Femur (tissue), 1 donor: ENCODE results near the gene LY9.
A peak's percentile ranks its signal among the peaks of the same experiment; 100 is the strongest.
"Not testable (repeated sequence)": the region's sequence is repeated elsewhere in the genome, so short reads cannot be mapped to it uniquely, and the experiment has no call there.

Experiments used
- DNase-seq: peaks from one replicate; pipeline ENCODE4 v3.0.0-alpha.2; 2017

LY9 gene

DNA sequence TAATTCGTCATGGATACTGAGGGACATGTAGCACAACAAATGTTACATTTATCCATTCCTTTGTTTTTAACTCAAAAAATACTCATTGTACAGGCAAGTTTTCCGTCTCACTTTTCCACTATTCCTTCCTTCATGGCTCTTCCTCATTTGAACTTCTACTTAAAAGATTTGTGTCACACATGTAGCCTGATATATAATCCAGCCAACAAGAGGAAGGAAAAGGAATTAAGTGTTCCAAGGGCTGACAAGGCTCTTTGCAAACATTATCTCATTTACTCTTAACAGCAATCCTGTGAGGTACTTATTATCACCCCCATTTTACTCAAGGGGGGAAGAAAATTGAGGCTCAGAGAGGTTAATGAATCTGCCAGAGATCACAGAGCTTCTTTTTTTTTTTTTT, 43.8 kb downstream of the LY9 start:
- DNase-seq: no peak

DNA sequence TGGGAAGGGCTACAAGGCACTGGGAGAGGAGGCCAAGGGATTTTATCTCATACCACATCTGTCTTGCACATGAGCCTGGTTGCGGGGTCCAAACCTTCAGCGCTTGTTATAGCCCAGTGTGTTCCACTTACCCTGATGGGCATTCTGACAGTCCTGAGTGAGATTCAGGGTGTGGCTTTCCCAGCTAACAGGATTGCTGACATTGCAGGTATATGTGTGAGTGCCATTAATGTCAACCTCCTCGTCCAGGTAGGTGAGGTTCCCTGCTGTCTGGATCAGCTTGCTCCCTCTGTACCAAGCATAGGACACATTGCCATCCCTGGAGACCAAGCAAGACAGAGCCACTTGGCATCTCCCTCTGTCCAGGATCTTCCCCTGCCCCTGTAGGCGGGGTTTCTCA, 45.1 kb downstream of the LY9 start:
- no peak for DNase-seq

DNA sequence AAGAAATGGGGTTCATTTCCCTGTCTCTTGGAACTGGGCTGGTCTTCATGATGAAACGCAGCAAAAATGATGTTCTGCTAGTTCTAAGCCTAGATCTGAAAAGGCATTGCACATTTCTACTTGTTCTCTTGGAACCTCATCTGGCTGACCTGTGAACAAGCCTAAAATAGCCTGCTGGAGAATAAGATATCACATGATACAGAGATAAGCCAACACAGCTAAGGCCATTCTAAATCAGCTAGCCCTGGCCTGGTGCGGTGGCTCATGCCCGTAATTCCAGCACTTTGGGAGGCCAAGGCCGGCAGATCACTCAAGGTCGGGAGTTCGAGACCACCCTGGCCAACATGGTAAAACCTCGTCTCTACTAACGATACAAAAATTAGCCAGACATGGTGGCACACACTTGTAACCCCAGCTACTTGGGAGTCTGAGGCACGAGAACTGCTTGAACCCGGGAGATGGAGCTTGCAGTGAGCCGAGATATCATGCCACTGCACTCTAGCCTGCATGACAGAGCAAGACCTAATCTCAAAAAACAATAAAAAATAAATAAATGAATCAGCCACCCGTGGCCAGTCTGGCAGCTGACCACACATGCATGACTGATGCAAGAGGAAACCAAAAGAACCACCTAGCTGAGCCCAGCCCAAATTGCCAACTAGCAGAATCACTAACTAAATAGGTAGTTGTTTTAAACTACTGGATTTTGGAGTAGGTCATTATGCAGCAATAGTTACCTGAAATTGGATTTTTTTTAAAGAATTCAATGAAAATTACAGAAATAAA, 48.7 kb downstream of the LY9 start:
- no peak for DNase-seq

DNA sequence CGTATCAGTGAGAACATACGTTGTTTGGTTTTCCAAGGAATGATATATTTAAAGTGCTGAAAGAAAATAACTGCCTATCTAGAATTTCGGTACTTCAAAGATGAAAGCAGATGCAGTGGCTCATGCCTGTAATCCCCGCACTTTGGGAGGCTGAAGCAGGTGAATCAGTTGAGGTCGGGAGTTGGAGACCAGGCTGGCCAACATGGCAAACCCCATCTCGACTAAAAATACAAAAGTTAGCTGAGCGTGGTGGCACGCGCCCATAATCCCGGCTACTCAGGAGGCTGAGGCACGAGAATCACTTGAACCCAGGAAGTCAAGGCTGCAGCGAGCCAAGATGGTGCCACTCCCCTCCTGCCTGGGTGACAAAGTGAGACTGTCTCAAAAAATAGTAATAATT, 50.3 kb downstream of the LY9 start:
- no peak for DNase-seq

DNA sequence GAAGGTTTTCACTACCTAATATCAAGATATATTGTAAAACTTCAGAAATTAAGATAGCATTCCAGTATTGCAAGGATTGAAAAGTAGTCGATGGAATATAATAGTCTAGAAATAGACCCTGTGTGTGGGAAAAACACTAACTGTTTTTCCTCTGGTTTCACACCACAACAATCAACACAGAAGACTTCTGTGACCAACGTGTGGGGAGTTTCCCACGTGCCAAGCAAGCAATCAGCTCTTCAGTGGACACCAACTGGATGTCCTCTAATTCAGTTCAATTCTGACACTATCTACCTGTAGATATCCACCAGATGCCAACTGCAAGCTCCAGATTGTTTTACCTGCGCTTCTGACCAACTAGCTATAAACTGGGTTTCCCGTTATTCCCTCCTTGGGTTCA, 54.6 kb downstream of the LY9 start:
- no peak for DNase-seq

DNA sequence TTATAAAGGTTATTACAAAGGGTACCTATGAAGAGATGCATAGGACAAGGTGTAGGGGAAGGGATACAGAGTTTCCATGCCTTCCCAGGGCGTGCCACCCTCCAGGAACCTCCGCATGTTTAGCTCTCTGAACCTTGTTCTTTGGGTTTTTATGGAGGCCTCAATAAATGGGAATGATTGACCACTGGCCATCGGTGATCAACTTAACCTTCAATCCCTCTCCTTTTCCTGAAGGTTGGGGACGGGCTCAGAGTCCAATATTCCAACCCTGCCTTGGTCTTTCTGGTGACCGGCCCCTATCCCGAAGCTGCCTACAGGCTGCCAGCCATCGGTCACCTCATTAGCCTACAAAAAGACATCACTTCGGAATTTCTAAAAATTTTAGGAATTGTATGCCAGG, 55.0 kb downstream of the LY9 start:
- no peak for DNase-seq

DNA sequence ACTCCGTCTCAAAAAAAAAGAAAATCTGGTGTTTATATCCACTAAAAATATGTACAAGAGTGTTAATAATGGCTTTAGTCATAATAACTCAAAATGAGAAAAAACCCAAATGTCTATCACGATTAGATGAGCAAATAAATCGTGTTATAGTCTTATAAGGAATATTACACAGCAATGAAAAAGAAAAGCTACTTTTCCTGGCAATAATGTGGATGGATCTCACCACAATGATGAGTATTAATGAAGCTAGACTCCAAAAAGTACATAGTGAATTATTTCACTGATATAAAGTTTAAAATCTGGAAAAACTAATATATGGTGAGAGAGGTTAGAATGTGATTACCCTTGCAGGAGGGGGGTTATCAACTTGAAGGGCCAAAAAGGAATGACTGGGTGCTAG, 57.0 kb downstream of the LY9 start:
- no peak for DNase-seq

DNA sequence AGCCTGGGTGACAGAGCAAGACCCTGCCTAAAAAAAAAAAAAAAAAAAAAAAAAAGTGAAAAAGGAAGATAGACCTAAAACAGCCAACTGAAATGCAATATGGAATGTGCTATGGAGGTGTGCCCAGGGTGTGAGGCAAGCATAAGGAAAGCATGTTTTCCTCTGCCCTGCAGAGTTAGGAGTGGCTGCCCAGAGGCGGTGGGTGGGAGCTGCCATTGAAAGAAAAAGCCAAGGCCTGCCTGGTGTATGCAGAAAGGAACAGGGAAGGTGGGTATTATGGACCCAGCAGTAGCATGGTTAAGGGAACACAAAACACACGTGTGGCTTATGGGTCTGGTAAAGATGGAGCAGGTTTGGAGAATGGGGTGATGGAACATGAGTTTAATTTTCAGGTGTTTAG, 57.8 kb downstream of the LY9 start:
- no peak for DNase-seq

DNA sequence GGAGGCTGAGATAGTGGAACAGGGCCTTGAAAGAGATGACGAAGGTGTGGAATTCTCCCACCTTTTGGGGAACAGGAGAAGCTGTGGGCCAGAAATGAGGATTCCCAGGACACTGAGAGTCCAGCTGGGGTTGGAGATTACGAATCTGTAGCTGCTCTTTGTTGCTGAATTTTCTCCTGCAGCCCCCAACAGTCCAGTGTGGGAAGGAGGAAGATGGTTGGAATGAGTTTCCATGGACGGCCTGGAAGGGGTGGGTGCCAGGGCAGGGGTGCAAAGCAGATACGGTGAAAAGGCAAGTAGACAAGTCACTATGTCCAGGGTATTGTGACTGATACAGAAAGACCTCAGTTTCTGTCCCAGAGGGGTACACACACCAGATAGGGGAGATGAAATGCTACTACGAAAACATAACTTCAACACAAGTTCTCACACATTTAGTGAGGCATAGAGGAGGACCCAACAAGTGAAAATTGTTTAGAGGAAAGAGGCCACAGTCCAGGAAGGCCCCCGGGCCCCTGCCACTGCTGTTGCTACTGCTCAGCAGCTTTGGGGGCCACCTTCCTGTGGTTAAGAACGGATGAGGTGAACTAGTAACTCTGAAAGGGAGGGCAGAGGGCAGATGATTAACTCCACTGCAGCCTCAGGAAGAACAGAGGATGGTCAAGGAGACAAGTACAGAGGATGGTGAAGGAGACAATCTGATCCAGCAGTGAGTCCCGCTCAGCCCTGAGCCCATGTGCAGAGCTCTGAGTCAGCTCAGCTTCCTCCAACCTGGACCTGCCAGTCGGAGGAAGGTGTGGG, 59.4 kb downstream of the LY9 start:
- DNase-seq: no peak

DNA sequence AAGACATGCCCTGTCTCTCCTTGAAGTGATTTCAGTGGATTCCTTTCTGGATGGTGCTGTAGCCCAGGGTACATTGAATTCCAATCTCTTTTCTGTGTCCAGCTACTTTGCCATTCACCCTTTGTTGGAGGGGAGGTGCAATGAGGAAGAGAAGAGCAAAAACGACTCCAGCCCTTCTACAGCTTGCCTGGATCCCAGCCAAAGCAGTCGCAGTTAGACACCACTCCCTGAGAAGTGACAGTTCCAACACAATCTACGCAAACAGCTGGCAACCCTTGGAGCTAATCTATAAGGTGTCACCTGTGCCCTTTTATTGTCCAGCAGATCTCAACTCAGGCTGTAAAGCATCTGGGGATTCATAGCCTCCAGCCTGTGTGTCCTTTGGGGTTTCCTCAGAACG, 62.1 kb downstream of the LY9 start:
- no peak for DNase-seq

DNA sequence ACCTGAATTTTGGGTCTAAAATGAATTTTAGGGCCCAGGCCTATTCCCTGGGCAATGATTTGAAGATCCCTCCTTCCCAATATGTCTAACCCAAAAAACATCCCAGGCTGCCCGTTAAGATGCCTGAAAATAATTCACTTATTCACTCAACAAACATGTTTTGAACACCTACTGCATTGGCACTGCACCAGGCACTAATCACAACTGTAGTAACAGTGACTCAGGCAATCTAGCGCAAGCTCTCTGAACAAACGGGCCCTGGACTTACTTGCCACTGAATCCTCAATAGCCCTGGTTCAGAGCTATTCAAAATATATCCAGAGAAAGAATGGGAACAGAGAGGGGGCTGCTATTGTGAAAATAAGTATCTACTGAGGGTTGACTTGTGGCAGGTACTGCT, 62.5 kb downstream of the LY9 start:
- DNase-seq: no peak

DNA sequence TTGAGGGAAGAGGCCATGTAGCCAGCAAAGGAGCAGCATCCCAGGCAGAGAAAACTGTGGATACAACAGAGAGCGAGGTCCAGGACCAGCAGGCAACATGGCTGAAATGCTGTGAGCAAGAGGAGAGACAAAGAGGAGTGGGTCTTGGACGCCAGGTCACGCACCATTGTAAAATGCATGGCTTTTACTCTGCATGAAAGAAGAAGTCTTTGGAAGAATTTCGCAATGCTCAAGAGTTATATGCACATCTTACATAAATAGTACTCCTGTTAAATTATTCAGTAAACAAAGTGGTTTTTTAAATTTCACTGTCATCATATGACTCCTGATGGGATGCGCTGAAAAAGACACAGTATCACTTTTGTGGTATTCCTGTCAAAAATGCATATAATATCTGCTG, 63.2 kb downstream of the LY9 start:
- no peak for DNase-seq

DNA sequence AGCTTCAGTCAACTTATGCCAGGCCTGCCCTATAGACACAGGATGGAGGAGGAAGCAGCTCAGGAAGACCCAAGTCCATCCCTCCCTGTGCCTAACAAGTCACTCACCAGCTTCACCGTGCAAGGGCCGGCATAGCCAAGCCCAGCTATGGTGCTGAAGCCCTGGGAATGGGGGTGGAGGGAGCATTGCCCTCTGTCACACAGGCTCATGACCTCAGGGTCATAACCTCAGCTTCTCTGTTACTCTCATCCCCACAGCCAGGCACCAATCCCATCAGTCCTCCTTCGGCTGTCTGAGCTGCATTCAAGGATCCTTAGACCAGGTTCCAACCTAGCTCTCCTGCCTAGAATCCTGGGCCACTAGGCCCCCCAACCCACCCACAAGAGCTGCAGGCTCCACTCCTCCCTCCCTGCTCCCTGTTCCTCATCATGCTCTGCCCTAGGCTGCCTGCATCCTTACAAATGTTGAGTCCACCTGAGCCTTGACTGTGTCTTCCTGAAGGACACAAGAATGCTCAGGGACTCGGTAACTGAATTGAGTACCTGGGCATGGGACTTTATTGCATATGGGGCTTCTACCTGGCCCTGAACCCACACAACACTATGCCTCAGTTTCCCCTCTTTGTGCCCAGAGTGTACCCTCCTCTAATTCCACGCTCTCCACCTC, 65.0 kb downstream of the LY9 start:
- no peak for DNase-seq

DNA sequence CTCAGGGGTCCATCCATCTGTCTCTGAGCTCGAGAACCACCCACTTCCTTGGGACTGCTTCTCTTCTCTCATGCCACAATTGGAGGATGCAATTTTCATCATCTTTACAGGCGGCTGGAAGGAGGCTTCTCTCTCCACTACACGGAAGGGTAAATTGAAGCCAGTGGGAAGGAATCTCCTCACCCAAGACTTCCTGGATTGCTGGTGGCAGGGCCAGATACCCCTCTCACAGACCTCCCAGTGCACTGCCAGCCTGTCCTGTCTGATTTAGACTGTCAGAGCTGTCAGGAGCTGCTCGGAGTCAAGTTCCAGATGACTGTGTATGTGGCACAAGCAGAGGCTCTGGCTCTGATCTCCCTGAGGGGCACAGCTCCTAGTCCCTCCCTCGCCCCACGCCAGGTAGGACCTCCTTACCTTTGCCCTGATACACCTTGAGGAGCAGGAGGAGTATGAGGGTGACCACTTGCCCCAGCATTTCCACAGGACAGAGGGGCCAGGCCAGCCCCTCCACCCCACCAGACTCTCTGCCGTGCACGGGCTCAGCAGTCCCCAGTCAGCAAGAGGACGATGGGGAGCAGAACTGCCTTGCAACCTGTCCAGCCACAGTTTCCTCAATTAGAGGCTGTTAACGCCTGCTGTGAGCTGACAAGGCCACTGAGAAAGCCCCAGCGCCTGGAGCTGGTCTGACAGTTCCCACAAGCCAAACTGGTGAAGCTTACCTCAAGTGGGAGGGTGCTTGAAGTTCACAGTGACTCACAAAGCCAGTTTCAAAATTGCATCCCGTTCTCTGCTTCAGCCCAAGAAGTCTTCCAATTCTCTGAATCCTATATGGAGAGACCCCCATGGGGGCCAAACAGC, 66.5 kb downstream of the LY9 start, which contains the start of gene CD244:
CD244 (minus strand) TSS at position 685 of the 858 bp plus-strand sequence; CDS start at position 475, 210 bp downstream.
- DNase-seq: peak; percentile 28

DNA sequence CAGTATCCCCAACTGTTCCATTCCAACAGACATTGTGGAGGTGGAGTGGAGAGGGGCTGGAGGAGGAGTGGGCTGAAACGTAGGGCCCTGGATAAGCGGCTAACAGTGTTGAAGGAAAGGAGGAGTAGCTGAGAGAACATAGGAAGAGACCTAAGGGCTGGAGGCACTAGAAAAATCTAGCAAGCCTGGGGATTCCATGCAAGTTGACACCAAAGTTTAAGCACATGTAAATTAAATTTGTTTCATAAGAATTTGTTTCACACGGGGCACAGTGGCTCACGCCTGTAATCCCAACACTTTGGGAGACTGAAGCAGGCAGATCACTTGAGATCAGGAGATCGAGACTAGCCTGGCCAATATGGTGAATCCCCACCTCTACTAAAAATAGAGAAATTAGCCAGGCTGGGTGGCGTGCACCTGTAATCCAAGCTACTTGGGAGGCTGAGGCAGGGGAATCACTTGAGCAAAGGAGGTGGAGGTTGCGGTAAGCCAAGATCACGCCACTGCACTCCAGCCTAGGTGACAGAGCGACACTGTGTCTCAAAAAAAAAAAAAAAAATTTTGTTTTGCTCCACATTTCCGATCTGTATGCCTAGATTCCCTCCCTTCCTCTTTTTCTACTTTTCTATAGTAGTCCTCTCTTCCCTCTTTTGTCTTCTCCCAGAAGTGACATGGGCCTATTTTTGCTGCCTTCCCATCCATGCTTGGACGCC, 67.2 kb downstream of the LY9 start:
- DNase-seq: no peak

DNA sequence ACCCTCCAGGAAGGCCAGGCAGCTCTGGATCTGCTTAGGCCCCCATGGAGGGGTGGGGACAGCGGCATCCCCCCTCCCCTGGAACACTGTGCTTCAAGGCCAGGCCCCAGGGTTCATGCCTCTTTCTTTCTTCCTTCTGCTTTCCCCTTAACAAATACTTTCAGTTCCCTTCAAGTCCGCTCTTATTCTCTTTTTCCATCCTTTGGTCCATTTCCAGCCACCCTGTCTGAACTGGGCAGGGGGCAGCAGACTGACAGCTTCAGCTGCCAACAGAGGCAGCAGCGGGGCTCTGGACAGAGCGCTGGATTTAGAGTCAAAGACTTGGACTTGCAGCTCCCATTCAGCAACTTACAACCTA, 67.8 kb downstream of the LY9 start:
- no peak for DNase-seq

DNA sequence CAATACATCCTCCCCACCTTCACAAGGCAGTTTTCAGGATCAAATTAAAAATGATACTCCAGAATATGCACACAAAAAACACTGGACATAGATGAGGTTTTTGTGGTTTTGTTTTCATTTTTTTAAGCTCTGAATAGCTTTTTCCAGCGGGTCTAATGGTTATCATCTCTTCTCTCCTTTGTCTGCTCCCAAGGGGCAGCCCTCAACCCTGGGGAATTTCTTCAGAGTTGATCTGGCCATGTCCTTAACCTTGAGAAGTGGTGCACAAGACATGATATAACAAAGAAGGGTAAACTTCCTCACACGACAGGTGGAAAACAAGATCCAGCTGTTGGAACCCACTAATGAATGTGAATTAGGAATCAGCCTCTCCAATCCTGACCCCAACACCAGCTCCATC, 68.2 kb downstream of the LY9 start:
- DNase-seq: no peak

DNA sequence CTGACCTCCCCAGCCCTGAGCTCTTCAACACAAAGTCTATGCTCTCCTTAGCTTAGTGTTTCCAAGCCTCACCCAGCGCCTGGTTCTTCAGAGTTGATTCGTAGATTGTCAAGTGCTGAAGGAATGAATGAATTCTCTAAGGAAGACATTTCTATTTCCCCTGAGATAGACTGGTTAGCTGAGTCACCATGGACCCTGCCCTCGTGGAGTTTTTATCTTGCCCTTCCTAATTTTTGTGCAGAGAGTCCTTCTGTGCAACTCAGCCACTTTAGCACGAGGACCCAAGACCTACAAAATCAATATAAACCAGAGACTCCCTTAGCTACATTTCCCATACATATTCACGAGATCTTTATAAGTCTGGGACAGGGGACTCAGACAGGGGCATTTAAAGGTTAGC, 69.4 kb downstream of the LY9 start:
- no peak for DNase-seq

DNA sequence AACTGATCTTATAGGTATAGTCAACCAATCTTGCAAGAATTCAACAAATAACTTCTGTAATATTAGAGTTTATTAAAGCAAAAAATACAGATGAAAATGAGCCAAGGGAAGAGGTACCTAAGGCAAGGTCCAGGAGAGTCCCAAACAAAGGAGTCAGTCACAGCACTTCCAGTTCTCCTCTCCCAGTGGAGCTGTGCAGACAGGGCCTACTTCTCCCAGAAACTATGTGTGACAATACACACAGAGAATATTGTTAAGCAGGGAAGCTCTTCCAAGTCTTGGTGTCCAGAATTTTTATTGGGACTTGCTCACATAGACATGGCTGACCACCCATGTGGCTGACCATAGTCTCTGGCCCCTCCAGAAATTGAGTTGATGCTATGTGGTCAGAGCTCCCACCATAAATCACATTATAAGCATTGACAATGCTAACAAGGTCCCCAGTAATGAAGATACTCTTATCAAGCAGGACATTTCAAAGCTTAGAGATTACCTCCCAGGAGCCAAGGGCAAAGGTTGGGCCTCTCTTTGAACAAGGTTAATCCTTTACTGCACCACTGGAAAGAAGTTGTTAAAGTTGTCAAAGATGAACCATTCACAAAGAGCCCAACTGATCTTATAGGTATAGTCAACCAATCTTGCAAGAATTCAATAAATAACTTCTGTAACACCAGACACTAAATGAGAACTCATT, 70.2 kb downstream of the LY9 start:
- DNase-seq: no peak

DNA sequence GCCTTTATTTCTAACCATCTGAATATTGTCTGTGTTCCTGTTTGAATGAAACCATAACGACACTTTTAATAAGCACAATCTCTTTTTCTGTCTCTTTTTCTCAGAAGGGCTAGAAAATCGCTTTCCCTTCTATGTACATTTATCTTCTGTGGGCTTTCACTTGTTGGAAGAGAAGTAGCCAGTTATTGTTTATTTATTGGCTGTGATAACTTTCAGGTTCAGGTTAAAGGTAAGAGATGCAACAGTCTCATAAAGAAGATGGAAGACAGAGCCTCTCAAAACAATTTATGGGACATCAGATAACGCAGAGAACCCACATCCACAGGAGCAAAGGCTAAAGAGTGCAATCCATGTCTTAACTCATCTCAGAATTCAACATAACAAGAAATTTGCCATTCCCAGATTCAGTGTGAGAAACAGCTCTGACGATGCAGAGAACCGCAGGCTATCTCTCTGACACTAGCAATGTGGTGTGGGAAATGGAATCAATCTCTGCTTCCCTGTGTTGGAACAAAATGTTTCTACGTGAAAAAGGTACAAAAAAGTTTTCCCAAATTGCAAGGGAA, 70.8 kb downstream of the LY9 start:
- no peak for DNase-seq

DNA sequence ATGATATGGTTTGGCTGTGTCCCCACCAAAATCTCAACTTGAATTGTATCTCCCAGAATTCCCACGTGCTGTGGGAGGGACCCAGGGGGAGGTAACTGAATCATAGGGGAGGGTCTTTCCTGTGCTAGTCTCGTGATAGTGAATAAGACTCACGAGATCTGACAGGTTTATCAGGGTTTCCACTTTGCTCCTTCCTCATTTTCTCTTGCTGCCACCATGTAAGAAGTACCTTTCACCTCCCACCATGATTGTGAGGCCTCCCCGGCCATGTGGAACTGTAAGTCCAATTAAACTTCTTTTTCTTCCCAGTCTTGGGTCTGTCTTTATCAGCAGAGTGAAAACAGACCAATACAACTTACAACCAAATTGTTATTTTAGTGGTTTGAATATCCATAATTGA, 71.7 kb downstream of the LY9 start:
- not testable (repeated sequence) for DNase-seq
